NCI-H1048 (cell line): ENCODE results near the gene CD6.

Source experiments
- DNase-seq: peaks from one replicate; lab custom pipeline; 2025; lab: John Stamatoyannopoulos, UW

Gene CD6

GRCh38 chr11:60935676-60936442, 35.6 kb upstream of the CD6 start:
- DNase-seq, result no peak

DNA sequence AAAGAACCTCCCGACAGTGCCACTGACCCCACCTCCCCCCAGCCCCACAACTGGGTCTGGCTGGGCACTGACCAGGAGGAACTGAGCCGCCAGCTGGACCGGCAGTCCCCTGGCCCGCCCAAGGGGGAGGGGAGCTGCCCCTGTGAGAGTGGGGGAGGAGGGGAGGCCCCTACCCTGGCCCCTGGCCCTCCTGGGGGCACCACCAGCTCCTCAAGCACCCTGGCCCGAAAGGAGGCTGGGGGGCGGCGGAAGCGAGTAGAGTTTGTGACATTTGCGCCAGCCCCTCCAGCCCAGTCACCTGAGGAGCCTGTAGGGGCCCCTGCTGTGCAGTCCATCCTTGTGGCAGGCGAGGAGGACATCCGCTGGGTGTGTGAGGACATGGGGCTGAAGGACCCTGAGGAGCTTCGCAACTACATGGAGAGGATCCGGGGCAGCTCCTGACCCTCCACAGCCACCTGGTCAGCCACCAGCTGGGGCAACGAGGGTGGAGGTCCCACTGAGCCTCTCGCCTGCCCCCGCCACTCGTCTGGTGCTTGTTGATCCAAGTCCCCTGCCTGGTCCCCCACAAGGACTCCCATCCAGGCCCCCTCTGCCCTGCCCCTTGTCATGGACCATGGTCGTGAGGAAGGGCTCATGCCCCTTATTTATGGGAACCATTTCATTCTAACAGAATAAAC, 34.9 kb upstream of the CD6 start:
- no peak for DNase-seq

DNA sequence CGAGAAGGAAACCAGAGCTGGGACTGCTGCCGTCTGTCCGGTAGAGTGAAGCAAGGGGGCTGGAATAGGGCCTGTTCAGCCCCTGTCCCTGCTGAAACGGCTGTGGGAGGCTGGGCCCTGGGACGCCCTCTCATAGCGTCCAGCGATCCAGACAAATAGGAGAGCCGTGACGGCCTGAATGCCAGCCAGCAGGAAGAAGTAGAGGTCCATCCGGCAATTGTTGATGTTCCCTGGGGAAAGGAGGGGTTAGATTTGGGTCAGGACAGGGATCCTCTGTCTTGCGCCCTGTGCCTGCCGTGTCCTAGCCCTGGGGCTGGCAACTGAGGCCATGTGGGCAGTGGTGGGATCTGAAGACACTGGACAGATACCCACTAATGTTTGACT, 34.3 kb upstream of the CD6 start:
- DNase-seq, result no peak

GRCh38 chr11:60937811-60938210, 33.7 kb upstream of the CD6 start:
- DNase-seq, result no peak

DNA sequence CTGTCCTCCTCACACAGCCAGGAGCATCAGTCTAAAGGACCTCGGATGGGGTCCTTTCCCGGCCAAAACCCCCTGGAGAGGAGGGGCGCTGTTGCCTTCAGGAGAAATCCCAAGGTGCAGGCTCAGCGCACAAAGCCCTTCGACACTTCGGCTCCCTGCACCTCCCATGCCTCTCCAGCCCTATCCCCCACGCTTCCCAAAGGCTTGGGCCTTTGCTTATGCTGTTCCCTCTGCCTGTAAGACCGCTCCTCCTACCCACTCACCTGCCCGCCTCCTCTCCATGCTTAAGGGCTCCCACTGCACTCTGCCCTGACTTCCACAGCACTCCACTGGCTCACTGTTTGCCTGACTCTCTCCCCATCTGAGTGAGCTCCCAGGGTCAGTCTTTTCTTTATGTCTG, 33.0 kb upstream of the CD6 start:
- no peak for DNase-seq

GRCh38 chr11:60939301-60939700, 32.2 kb upstream of the CD6 start:
- no peak for DNase-seq

- DNase-seq, result no peak
Measured at GRCh38 chr11:60939855-60940254, 31.6 kb upstream of the CD6 start.

- DNase-seq, result no peak
Measured at GRCh38 chr11:60941371-60942119, 29.9 kb upstream of the CD6 start.

DNA sequence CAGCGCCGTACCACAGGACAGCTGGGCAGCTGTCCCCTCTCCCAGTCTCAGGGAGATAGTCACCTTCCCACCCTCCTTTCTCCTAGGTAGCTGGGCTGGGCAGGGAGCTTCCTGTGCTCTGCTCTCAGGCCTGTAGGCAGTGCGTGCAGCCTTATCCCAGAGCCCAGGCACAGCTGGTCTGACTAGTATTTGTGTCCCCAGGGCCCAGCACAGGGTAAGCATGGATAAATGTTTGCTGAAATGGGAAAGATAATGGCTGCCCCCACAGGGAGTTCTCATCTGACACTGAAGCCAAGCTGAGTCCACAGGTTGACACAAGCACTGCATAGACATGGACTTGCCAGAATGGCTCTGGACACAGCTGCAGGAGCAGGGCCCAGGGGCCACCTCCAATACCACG, 29.3 kb upstream of the CD6 start:
- no peak for DNase-seq

- no peak for DNase-seq
Measured at GRCh38 chr11:60942970-60943565, 28.4 kb upstream of the CD6 start.

GRCh38 chr11:60944490-60945294, 26.8 kb upstream of the CD6 start:
- no peak for DNase-seq

GRCh38 chr11:60945295-60945667, 26.2 kb upstream of the CD6 start:
- DNase-seq, result no peak

DNA sequence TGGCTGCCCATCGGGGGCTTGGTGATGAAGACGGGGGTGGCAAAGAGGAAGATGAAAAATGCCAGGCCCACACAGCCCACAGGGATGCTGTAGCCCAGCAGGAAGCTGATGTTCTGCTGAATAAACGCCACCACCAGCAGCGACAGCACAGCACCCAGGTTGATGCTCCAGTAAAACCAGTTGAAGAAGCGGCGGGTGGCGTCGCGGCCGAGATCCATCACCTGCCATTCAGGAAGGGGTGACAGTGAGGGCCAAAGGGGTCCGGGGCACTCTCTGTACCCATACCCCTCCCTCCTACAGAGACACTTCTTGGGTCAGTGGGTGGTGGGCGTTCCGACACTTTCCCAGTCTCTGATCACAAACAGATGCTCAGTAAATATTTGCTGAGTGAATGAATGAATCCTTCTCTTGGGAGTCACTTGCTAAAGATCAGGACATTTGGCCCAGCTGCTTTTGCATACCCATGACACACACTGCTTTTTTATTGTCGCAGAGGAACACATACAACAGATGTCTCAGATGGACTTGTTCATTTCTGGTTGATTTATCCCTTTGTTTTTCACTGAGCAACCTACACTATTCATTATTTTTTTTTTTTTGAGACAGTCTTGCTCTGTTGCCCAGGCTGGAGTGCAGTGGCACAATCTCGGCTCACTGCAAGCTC, 24.7 kb upstream of the CD6 start:
- DNase-seq, result no peak

- DNase-seq, result no peak
Measured at GRCh38 chr11:60947700-60948099, 23.8 kb upstream of the CD6 start.

- DNase-seq, result no peak
Measured at GRCh38 chr11:60948250-60948649, 23.2 kb upstream of the CD6 start.

GRCh38 chr11:60950024-60950423, 21.5 kb upstream of the CD6 start:
- DNase-seq, result no peak

DNA sequence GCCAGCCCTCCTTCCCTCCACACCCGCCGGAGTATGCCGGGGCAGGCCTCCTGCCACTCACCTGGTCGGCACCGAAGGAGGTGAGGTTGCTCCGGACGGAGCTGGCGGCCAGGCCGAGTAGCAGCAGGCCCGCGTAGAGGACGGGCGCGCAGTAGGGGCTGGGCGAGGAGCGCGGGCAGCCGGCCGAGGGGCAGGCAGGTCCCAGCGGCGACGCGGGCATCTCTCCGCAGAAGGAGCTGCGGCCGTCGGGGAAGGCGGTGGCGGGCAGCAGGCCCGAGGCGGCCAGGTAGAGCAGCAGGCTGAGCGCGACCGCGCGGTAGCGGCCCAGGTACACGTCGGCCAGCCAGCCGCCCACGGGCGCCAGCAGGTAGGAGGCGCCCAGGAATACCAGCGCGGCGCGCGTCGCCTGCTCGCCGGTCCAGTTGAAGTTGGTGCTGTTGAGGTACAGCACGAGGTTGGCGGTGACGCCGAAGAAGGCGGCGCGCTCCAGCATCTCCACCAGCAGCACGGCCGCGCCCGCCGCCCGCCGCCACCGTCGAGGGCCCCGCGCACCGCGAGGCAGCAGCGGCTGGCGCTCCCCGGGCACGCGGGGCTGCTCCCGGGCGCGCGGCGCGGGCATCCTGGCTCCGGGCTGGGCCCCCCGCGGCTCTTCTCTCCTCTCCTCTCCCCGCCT, 20.4 kb upstream of the CD6 start:
- DNase-seq, result no peak

DNA sequence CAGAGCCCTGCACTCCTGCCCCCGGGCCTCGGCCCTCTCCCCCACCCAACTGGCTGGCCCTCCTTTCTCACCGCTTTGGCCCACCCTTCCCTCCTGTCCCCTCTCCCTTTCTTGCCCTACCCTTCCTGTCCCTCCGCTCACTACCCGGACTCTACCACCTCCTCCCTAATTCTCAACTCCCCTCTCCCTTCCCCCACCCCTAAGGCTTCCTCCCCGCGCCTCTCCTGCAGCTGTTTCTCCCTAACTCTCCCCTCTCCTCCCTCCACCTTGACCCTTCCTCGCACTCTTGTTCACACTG, 19.9 kb upstream of the CD6 start:
- no peak for DNase-seq

DNA sequence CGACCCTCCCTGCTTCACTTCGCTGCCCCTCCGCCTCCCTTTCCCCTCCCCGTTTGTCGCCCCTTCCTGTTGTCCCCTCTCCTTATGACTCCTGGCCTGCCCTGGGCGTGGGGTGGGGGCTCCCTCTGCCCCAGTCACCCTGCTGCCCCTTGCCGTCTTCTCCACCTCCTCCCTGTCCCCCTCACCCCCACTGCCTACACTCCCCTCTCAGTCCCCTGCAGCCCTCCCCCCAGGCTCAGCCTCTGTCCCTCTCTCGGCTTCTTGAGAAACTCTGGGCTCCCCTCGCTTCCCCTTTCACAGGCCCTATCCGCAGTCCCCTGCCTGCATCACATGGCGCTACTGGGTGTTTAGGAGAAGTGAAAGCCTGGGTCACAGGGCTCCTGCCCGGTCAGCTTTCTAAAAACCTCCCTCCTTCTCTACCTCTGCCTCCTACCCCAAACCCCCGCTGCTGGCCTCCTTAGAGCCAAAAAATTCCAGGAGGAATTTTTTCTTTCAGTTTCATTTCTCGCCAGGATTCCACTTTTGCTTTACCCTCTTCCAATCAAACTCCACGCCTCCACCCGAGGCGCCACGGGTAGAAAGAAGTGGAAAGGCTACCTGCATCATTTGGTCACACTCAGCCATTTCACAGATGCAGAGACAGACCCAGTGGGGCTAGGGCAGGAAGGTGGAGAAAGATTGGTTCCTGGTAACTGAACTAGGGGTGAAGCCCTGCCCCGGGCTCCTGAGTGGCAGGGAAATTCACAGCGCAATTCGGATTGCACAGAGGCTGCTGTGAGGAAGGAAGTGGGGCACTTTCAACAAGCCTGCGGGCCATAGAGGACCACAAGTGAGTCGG, 19.4 kb upstream of the CD6 start, which contains the start of gene SLC15A3:
TSS of gene SLC15A3 (minus strand) at position 273 of the 838 bp plus-strand sequence. CDS start 625 bp downstream, outside the sequence.
- DNase-seq, result no peak

DNA sequence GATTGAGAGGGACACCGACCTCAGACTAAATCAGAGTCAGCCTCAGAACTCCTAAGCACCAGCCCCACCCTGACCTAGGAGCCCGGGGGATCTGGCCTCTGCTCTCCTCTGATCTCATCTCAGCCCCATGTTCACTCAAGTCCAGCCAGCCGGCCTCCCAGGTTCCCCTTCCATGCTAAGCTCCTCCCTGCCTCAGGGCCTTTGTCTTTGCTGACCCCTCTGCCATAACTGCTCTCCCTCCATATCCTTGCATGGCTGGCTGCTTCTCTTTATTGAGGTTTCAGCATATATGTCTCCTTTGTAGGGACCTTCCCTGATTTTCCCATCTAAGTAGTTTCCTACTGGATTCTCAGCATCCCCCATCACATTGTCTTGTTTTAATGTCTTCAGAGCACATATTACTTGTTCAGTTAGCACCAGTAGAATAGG, 18.7 kb upstream of the CD6 start:
- no peak for DNase-seq
